Measurements from ENCODE around the gene LAMA1. TPM values are rescaled to one million over a fixed set of nuclear protein-coding genes. Genes with fewer than 3 reads are reported as not detected.
A peak's percentile ranks its signal among the peaks of the same experiment; 100 is the strongest.

LAMA1 gene
- total and polyA plus RNA-seq, 8 donors: 0.31 to 1.7 (median 1.2) TPM; not detected in 5

DNA sequence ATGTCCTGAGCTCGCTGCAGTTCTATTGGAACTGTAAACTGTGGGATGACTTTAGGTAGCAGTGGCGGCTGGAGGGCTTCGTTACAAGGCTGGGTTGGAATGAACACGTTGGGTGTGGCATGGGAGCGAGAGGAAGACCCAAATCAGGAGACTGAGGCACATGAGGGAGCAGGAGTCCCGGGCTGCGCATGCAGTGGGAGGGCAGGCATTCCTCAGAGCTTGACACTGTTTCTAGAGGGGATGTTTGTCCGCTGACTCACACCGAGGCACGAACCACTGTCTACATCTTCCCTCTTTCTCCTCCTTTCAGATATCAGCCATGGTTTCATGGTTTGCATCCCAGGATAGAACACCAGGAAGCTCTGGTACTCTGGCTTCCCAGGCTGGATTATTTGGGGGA is 40.6 kb upstream of the LAMA1 start:
- Histone ChIP-seq H3K36me3 (no peaks in the 10 kb centered on the region), H3K4me3 (no peak overlapping the region), H3K27me3 (no peaks in the 10 kb centered on the region), H3K9me3 (no peaks in the 10 kb centered on the region), H3K4me1 (peaks cover 0 to 11% (median 4%) of the 10 kb centered on the region in 4 donors), H3K27ac (no peak overlapping the region)
- intact Hi-C loops (cut with DNase I; ENCODE audit: low total_unique reads): no loop called here
- WGBS, 5 donors: 31 to 63% (median 55%) methylated on average over 10 of the region's 10 CpGs
- TF ChIP-seq, protein P1, sequence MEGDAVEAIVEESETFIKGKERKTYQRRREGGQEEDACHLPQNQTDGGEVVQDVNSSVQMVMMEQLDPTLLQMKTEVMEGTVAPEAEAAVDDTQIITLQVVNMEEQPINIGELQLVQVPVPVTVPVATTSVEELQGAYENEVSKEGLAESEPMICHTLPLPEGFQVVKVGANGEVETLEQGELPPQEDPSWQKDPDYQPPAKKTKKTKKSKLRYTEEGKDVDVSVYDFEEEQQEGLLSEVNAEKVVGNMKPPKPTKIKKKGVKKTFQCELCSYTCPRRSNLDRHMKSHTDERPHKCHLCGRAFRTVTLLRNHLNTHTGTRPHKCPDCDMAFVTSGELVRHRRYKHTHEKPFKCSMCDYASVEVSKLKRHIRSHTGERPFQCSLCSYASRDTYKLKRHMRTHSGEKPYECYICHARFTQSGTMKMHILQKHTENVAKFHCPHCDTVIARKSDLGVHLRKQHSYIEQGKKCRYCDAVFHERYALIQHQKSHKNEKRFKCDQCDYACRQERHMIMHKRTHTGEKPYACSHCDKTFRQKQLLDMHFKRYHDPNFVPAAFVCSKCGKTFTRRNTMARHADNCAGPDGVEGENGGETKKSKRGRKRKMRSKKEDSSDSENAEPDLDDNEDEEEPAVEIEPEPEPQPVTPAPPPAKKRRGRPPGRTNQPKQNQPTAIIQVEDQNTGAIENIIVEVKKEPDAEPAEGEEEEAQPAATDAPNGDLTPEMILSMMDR (IDR thresholded peaks at IDR 0.05): no peak
- DNase-seq: no peak

DNA sequence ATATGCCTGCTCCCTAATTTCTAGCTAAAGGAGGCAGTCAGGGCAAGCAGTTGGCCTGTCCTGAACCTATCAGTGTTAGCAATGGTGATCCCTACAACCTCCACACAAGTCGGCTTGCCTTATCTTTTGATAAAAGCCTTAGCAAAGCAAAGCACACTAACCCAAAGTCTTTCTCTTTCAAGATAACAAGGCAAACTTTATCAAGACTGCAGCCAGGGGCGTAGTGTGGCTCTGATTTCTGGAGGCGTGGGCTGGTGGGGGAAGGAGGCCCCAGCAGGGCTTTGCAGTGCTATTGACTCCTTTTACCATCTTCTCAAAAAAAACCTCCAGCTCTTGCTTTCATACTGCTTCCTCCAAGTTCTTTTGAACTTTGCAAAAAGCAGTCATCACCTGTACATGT is 40.2 kb upstream of the LAMA1 start:
- Histone ChIP-seq H3K27ac (no peak overlapping the region), H3K9me3 (no peaks in the 10 kb centered on the region), H3K4me3 (no peak overlapping the region), H3K36me3 (no peaks in the 10 kb centered on the region), H3K27me3 (no peaks in the 10 kb centered on the region), H3K4me1 (peaks cover 0 to 11% (median 4%) of the 10 kb centered on the region in 4 donors)
- TF ChIP-seq, protein P1 (IDR thresholded peaks at IDR 0.05): no peak
- TF ChIP-seq POLR2A (IDR thresholded peaks at IDR 0.05): no peak
- TF ChIP-seq EP300 (IDR thresholded peaks at IDR 0.05): no peak
- no peak for TF ChIP-seq POLR2AphosphoS5 (IDR thresholded peaks at IDR 0.05)
- peak in 1 of 2 donors; percentile 30 for DNase-seq
- intact Hi-C loops (cut with DNase I; ENCODE audit: low total_unique reads): no loop called here
- WGBS, 5 donors: 19 to 33% (median 23%) methylated on average over 3 of the region's 3 CpGs

DNA sequence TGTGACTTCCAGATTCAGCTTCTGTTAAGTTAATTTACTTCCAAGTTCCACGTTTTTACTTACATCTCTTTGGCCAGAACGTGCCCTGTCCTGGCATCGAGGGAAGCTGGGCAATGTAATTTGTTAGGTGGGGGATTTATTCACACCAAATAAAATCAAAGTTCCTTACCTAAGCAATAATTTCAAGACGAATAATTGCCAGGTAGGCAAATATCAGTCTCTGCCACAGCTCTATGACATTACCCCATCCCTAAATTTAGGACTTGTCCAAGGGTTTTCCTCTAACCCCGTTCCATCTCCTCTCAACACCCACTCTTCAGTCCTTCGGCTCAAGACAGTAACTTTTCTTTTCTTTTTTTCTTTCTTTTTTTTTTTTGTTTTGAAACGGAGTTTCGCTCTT is 38.3 kb upstream of the LAMA1 start:
- 85 to 93% (median 87%) methylated on average over 8 of the region's 8 CpGs for WGBS, 5 donors
- Histone ChIP-seq H3K9me3 (no peaks in the 10 kb centered on the region), H3K27me3 (no peaks in the 10 kb centered on the region), H3K36me3 (no peaks in the 10 kb centered on the region), H3K27ac (no peak overlapping the region), H3K4me1 (peaks cover 0 to 11% (median 4%) of the 10 kb centered on the region in 4 donors), H3K4me3 (no peak overlapping the region)
- intact Hi-C loops (cut with DNase I; ENCODE audit: low total_unique reads): no loop called here
- TF ChIP-seq, protein P1 (IDR thresholded peaks at IDR 0.05): no peak
- TF ChIP-seq POLR2A (IDR thresholded peaks at IDR 0.05): no peak
- TF ChIP-seq POLR2AphosphoS5 (IDR thresholded peaks at IDR 0.05): no peak
- no peak for TF ChIP-seq EP300 (IDR thresholded peaks at IDR 0.05)
- DNase-seq: no peak

DNA sequence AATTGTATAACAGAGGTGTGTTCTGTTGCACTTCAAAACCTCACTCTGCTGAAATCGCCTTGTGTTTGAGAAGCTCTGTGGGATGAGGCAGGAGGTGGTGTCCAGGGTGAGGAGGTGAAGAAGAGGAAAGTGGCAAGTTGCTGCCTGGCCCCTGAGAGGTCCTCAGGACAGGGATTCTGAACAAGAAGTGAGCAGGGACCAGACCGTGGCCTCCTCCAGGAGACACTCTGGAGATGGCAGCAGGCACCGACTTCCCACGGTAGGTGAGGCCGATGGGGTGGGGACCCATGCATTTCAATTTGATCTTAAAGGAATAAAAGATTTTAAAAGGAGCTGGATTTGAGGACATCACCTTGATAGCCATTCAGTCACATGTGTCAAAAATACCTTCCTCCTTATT is 37.5 kb upstream of the LAMA1 start:
- TF ChIP-seq, protein P1 (IDR thresholded peaks at IDR 0.05): no peak
- TF ChIP-seq POLR2AphosphoS5 (IDR thresholded peaks at IDR 0.05) (no peak), POLR2A (IDR thresholded peaks at IDR 0.05) (no peak), EP300 (IDR thresholded peaks at IDR 0.05) (no peak)
- no peak overlapping the region for H3K4me3 ChIP-seq
- H3K27ac ChIP-seq: no peak overlapping the region
- DNase-seq: no peak
- intact Hi-C loops (cut with DNase I; ENCODE audit: low total_unique reads): no loop called here
- WGBS, 5 donors: 87 to 96% (median 91%) methylated on average over 5 of the region's 5 CpGs
- H3K4me1 ChIP-seq: peaks cover 0 to 11% (median 4%) of the 10 kb centered on the region in 4 donors
- no peaks in the 10 kb centered on the region for H3K9me3 ChIP-seq
- no peaks in the 10 kb centered on the region for H3K27me3 ChIP-seq
- H3K36me3 ChIP-seq: no peaks in the 10 kb centered on the region
